ENCODE data around the gene CDKAL1. TPM values are rescaled to one million over a fixed set of nuclear protein-coding genes. Genes with fewer than 3 reads are reported as not detected.

Gene CDKAL1
- total and polyA plus RNA-seq, 10 of the 15 experiments (the other 5 are each of a cell fraction or from before 2014, with no cell fraction given), result 10.7 to 26.9 (median 17.3) TPM

GRCh38 chr6:20564777-20565176 lies 30.5 kb downstream of the CDKAL1 start (continued):
- TF ChIP-seq ETV6 (conservative IDR thresholded peaks at IDR 0.05 in 1 of 2, IDR thresholded peaks at IDR 0.05 in 1 of 2; ENCODE audit: borderline replicate concordance in 1 of 2, low read depth in 1 of 2), result 0 out of 4 replicates have a peak, but pooled peaks of 1 of the 2 experiments have one; percentile 47
- TF ChIP-seq, protein P1, sequence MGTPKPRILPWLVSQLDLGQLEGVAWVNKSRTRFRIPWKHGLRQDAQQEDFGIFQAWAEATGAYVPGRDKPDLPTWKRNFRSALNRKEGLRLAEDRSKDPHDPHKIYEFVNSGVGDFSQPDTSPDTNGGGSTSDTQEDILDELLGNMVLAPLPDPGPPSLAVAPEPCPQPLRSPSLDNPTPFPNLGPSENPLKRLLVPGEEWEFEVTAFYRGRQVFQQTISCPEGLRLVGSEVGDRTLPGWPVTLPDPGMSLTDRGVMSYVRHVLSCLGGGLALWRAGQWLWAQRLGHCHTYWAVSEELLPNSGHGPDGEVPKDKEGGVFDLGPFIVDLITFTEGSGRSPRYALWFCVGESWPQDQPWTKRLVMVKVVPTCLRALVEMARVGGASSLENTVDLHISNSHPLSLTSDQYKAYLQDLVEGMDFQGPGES (IDR thresholded peaks at IDR 0.05), result no peak

DNA sequence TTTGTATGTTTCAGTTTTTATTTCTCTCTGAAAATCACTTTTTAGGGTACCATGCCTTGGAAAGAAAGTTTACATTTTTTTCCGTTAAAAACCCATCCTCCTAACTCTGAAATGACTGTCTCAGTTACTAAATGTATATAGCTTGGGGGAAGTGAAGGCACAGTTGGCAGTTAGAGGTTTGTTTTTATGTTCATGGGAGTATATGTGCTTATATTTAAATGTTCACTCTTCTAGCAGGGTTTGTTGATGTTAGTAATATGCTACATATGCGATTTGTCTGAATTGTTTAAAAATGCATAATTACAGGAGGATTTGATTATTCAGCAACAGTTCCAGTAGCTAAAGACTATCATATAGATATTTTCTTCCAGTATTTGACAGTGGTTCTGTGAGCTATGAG lies 31.1 kb downstream of the CDKAL1 start:
- ChIA-PET POLR2A (interaction anchor here (0.6 to 1.8 kb wide), 4 partner anchors 370 to 1028 kb away, joined by 3 to 7 read pairs (median 5); partner anchors contain the start of gene SOX4), RAD21 (ENCODE audit: unreplicated experiment) (interaction anchor here (0.6 to 4.2 kb wide), 24 partner anchors 8 to 1460 kb away, joined by 3 to 83 read pairs (median 4); partner anchors contain the start of gene SOX4), CTCF (interaction anchor here (0.6 to 5.9 kb wide), 24 partner anchors 8 to 1536 kb away, joined by 3 to 137 read pairs (median 3); partner anchors contain the start of gene SOX4), SMC1A (ENCODE audit: uncharacterized antibody, unreplicated experiment) (interaction anchor here (0.6 to 5.6 kb wide), 24 partner anchors 8 to 1494 kb away, joined by 3 to 62 read pairs (median 4); partner anchors contain the start of gene SOX4)
- Histone ChIP-seq H3K4me2 (ENCODE audit: control insufficient read depth, insufficient read depth) (peak overlapping the region; percentile 33; the same call in 1 of the 2 replicates), H3K27me3 (replicated peaks in 1 of 2; ENCODE audit: control insufficient read depth in 2 of 2, insufficient read depth in 2 of 2, low read length in 1 of 2) (no peaks in the 10 kb centered on the region), H3K27ac (ENCODE audit: control insufficient read depth, insufficient read depth) (peak overlapping the region; percentile 61; the same call in 1 of the 2 replicates), H3K9ac (ENCODE audit: control insufficient read depth, insufficient read depth, low read length) (no peak overlapping the region), H3K36me3 (ENCODE audit: control insufficient read depth in 2 of 2, insufficient read depth in 2 of 2, low read length in 1 of 2) (peaks cover 0 to 2% of the 10 kb centered on the region in 2 experiments; a peak in 2 of 4 replicates), H3K4me3 (no peak overlapping the region), H2AFZ (ENCODE audit: control insufficient read depth, low read depth, low read length) (no peak overlapping the region), H3K79me2 (ENCODE audit: control insufficient read depth, insufficient read depth, low read length) (no peaks in the 10 kb centered on the region; the same call in 1 of the 2 replicates), H3K9me3 (replicated peaks; ENCODE audit: control insufficient read depth, insufficient read depth, low read length) (no peaks in the 10 kb centered on the region; the same call in 2 of the 3 replicates), H4K20me1 (ENCODE audit: control insufficient read depth, insufficient read depth) (no peaks in the 10 kb centered on the region), H3K4me1 (ENCODE audit: control insufficient read depth, insufficient read depth, low read length) (peaks cover 5% of the 10 kb centered on the region)
- WGBS (ENCODE audit: insufficient coverage, insufficient replicate concordance, low lambda C conversion rate, missing lambda C conversion rate), result 24% methylated on average over 2 of the region's 2 CpGs
- BruUV-seq (replicated peaks), result no TSS peak
- ATAC-seq (peak; percentile 51), DNase-seq (ENCODE audit: low read depth, low spot score) (no peak), FAIRE-seq (no peak)
- in situ Hi-C loops (cut with MboI) (loop anchor here (25.0 kb wide), 2 partner anchors 872 to 1372 kb away; no protein-coding TSS in a partner anchor), intact Hi-C loops (cut with micrococcal nuclease; ENCODE audit: unreplicated experiment) (loop anchor here (10.0 kb wide), 4 partner anchors 139 to 1369 kb away; no protein-coding TSS in a partner anchor)
- TF ChIP-seq, protein P2, sequence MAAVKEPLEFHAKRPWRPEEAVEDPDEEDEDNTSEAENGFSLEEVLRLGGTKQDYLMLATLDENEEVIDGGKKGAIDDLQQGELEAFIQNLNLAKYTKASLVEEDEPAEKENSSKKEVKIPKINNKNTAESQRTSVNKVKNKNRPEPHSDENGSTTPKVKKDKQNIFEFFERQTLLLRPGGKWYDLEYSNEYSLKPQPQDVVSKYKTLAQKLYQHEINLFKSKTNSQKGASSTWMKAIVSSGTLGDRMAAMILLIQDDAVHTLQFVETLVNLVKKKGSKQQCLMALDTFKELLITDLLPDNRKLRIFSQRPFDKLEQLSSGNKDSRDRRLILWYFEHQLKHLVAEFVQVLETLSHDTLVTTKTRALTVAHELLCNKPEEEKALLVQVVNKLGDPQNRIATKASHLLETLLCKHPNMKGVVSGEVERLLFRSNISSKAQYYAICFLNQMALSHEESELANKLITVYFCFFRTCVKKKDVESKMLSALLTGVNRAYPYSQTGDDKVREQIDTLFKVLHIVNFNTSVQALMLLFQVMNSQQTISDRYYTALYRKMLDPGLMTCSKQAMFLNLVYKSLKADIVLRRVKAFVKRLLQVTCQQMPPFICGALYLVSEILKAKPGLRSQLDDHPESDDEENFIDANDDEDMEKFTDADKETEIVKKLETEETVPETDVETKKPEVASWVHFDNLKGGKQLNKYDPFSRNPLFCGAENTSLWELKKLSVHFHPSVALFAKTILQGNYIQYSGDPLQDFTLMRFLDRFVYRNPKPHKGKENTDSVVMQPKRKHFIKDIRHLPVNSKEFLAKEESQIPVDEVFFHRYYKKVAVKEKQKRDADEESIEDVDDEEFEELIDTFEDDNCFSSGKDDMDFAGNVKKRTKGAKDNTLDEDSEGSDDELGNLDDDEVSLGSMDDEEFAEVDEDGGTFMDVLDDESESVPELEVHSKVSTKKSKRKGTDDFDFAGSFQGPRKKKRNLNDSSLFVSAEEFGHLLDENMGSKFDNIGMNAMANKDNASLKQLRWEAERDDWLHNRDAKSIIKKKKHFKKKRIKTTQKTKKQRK (IDR thresholded peaks at IDR 0.05; ENCODE audit: low read depth, low read length), result no peak
- TF ChIP-seq TCF3 (IDR thresholded peaks at IDR 0.05; ENCODE audit: borderline replicate concordance, insufficient read depth, low read depth, low read length) (no peak), ZNF207 (IDR thresholded peaks at IDR 0.05; ENCODE audit: borderline replicate concordance) (no peak), ZBED1 (IDR thresholded peaks at IDR 0.05; ENCODE audit: borderline replicate concordance) (no peak), HDAC2 (IDR thresholded peaks at IDR 0.05) (no peak), NKRF (conservative IDR thresholded peaks at IDR 0.05) (no peak), SMAD1 (IDR thresholded peaks at IDR 0.05; ENCODE audit: low read depth, partially characterized antibody) (no peak), CREM (IDR thresholded peaks at IDR 0.05; ENCODE audit: low read depth) (no peak), SUPT20H (IDR thresholded peaks at IDR 0.05; ENCODE audit: borderline replicate concordance, control insufficient read depth, low read depth, low read length) (no peak), PAX5 (IDR thresholded peaks at IDR 0.05; ENCODE audit: borderline replicate concordance, low read depth, low read length) (no peak), TCF12 (IDR thresholded peaks at IDR 0.05; ENCODE audit: low read depth, low read length) (no peak)
- TF ChIP-seq, protein P1 (IDR thresholded peaks at IDR 0.05), result no peak
